CMK (cell line): ENCODE results near the gene LURAP1L.
"Not testable (repeated sequence)": the region's sequence is repeated elsewhere in the genome, so short reads cannot be mapped to it uniquely, and the experiment has no call there.

Experiments
- DNase-seq: peaks from one replicate; pipeline ENCODE4 v3.0.0-alpha.2; 2010; ENCODE audit warnings: low read depth

LURAP1L gene

GRCh38 chr9:12860998-12861397 is 86.2 kb downstream of the LURAP1L start:
- no peak for DNase-seq

GRCh38 chr9:12862611-12863410 is 88.0 kb downstream of the LURAP1L start:
- DNase-seq: no peak

- no peak for DNase-seq
These were observed 88.8 kb downstream of the LURAP1L start for GRCh38 chr9:12863618-12864017.

GRCh38 chr9:12865380-12865779 is 90.6 kb downstream of the LURAP1L start:
- DNase-seq: not testable (repeated sequence)
